A549 (cell line): ENCODE data around the gene DYRK1A. TPM values are rescaled to one million over a fixed set of nuclear protein-coding genes. Genes with fewer than 3 reads are reported as not detected.

Experiments used
- ATAC-seq, 2 experiments: fragments of 200-7000 bp in 1 of 2; fragments of >200 bp in 1 of 2; cut with Nextera tagmentation in 1 of 2; cut with Tn5 transposase in 1 of 2; 3 replicates each; pipeline versions ENCODE4 v1.8.0 to v1.9.1; 2018 to 2020; ENCODE audit warnings: mild to moderate bottlenecking in 1 of 2, moderate library complexity in 1 of 2
- CTCF ChIA-PET: fragments of 300-600 bp; sonication (Branson Sonifier 250); formaldehyde crosslinking; extraction: SDS; loops from one replicate; lab custom pipeline; 2021; ENCODE audit warnings: antibody characterized with exemption, inconsistent platforms; lab: Yijun Ruan, JAX
- POLR2A ChIA-PET: fragments of 350-600 bp; formaldehyde crosslinking; extraction: SDS; loops from one replicate; lab custom pipeline; 2021; ENCODE audit warnings: antibody characterized with exemption, inconsistent platforms; lab: Yijun Ruan, JAX
- DNase-seq, 2 experiments: peaks; one replicate each; pipeline versions ENCODE4 v3.0.0 to v3.0.0-alpha.2; 2011 to 2016; ENCODE audit warnings: low read depth in 1 of 2, low spot score in 1 of 2
- FAIRE-seq: peaks from 2 replicates; lab custom pipeline; 2011; peaks lifted over from hg19 to GRCh38; lab: Jason Lieb, UNC
- H3K27ac ChIP-seq, 2 experiments: fragments of >200 bp; sonication (Bioruptor Twin); formaldehyde crosslinking; 3 replicates each; pipeline ENCODE4 v1.5.1; 2016 to 2017
- H3K4me1 ChIP-seq: fragments of >200 bp; sonication (Bioruptor Twin); formaldehyde crosslinking; 3 replicates; pipeline ENCODE4 v1.6.1; 2016
- H3K4me2 ChIP-seq: fragments of >200 bp; sonication (Bioruptor Twin); formaldehyde crosslinking; 3 replicates; pipeline ENCODE4 v1.6.1; 2016
- H3K4me3 ChIP-seq: fragments of >200 bp; sonication (Bioruptor Twin); formaldehyde crosslinking; 3 replicates; pipeline ENCODE4 v1.5.1; 2016
- H3K9me3 ChIP-seq: fragments of >200 bp; sonication (Bioruptor Twin); formaldehyde crosslinking; 3 replicates; pipeline ENCODE4 v1.6.1; 2016
- CEBPB ChIP-seq, 2 experiments: fragments of >200 bp in 1 of 2; sonication (Bioruptor Twin) in 1 of 2; formaldehyde crosslinking in 1 of 2; IDR thresholded peaks; 2 replicates each; pipeline ENCODE4 v1.6.1; 2012 to 2016
- CHD2 ChIP-seq: fragments of 150-350 bp; IDR thresholded peaks from 2 replicates; pipeline ENCODE4 v1.6.1; 2014; ENCODE audit warnings: low read length; ENCODE audit not compliant: partially characterized antibody
- CHD4 ChIP-seq: fragments of 200-600 bp; sonication (generic); IDR thresholded peaks from 2 replicates; pipeline ENCODE4 v1.6.1; 2016; ENCODE audit warnings: antibody characterized with exemption, mild to moderate bottlenecking, borderline replicate concordance
- ESRRA ChIP-seq: fragments of 150-350 bp; IDR thresholded peaks from 2 replicates; pipeline ENCODE4 v1.6.1; 2014; ENCODE audit warnings: mild to moderate bottlenecking, low read length, borderline replicate concordance
- FOXS1 ChIP-seq: fragments of 250-450 bp; sonication (Bioruptor Pico); IDR thresholded peaks from 2 replicates; pipeline ENCODE4 v1.5.0; 2020; ENCODE audit warnings: mild to moderate bottlenecking, moderate library complexity
- HEYL ChIP-seq: fragments of 250-450 bp; sonication (Bioruptor Pico); IDR thresholded peaks from 2 replicates; pipeline ENCODE4 v1.8.0; 2021; ENCODE audit warnings: mild to moderate bottlenecking, moderate library complexity
- HMGXB4 ChIP-seq: fragments of 250-450 bp; sonication (Bioruptor Pico); IDR thresholded peaks from 2 replicates; pipeline ENCODE4 v1.5.0; 2021; ENCODE audit warnings: mild to moderate bottlenecking, moderate library complexity, borderline replicate concordance
- HOXA7 ChIP-seq: fragments of 250-450 bp; sonication (Bioruptor Pico); IDR thresholded peaks from 2 replicates; pipeline ENCODE4 v1.5.0; 2020; ENCODE audit warnings: mild to moderate bottlenecking, moderate library complexity
- HOXB5 ChIP-seq: fragments of 250-450 bp; sonication (Bioruptor Pico); IDR thresholded peaks from 2 replicates; pipeline ENCODE4 v1.5.0; 2020; ENCODE audit warnings: mild to moderate bottlenecking, moderate library complexity
- JUNB ChIP-seq: fragments of >200 bp; sonication (Bioruptor Twin); formaldehyde crosslinking; IDR thresholded peaks from 2 replicates; pipeline ENCODE4 v1.6.1; 2016
- KDM1A ChIP-seq: fragments of 200-600 bp; sonication (generic); IDR thresholded peaks from 2 replicates; pipeline ENCODE4 v1.6.1; 2016; ENCODE audit warnings: low read depth, mild to moderate bottlenecking
- KDM5A ChIP-seq: fragments of 200-600 bp; sonication (generic); IDR thresholded peaks from 2 replicates; pipeline ENCODE4 v1.6.1; 2016; ENCODE audit warnings: antibody characterized with exemption, mild to moderate bottlenecking
- MAX ChIP-seq: IDR thresholded peaks from 2 replicates; pipeline ENCODE4 v1.6.1; 2012
- NPAS2 ChIP-seq: fragments of 250-450 bp; sonication (Bioruptor Pico); IDR thresholded peaks from 2 replicates; pipeline ENCODE4 v1.8.0; 2022; ENCODE audit warnings: mild to moderate bottlenecking, moderate library complexity, borderline replicate concordance
- PBX3 ChIP-seq: IDR thresholded peaks from 2 replicates; pipeline ENCODE4 v1.6.1; 2012
- RAD21 ChIP-seq, 2 experiments: fragments of >200 bp in 1 of 2; sonication (Bioruptor Twin) in 1 of 2; formaldehyde crosslinking in 1 of 2; IDR thresholded peaks in 1 of 2; conservative IDR thresholded peaks in 1 of 2; 2 replicates in 1 of 2; 3 replicates in 1 of 2; pipeline ENCODE4 v1.6.1; 2012 to 2018; ENCODE audit warnings: inconsistent platforms in 1 of 2
- RARB ChIP-seq: fragments of 250-450 bp; sonication (Bioruptor Pico); IDR thresholded peaks from 2 replicates; pipeline ENCODE4 v1.8.0; 2021; ENCODE audit warnings: mild to moderate bottlenecking, moderate library complexity
- RFX5 ChIP-seq: fragments of 450-650 bp; IDR thresholded peaks from 2 replicates; pipeline ENCODE4 v1.7.1; 2014; ENCODE audit warnings: antibody characterized with exemption, mild to moderate bottlenecking, moderate library complexity
- SMC3 ChIP-seq: fragments of >200 bp; sonication (Bioruptor Twin); formaldehyde crosslinking; IDR thresholded peaks from 3 replicates; pipeline ENCODE4 v1.6.1; 2018; ENCODE audit warnings: inconsistent platforms
- ZNF302 ChIP-seq: fragments of 250-450 bp; sonication (Bioruptor Pico); IDR thresholded peaks from 2 replicates; pipeline ENCODE4 v1.9.0; 2021; ENCODE audit warnings: inconsistent platforms, mild to moderate bottlenecking, moderate library complexity
- ZSCAN20 ChIP-seq: fragments of 250-450 bp; sonication (Bioruptor Pico); IDR thresholded peaks from 2 replicates; pipeline ENCODE4 v1.8.0; 2022; ENCODE audit warnings: mild to moderate bottlenecking, moderate library complexity
- WGBS: methylation state at CpG from one replicate; pipeline ENCODE4 v1.1.6; 2017; ENCODE audit errors: missing lambda C conversion rate; 5-methylcytosine and 5-hydroxymethylcytosine counted together
- polyA plus RNA-seq, 4 experiments: library from polyadenylated mRNA; depleted of rRNA in 3 of 4; stranded (reverse); fragments of >200 nt; fragmentation: RNase III in 1 of 4; extraction: RNeasy Plus Mini Kit Qiagen cat#74134 plus additional on column Dnase treatment in 1 of 4; gene quantifications; 2 replicates in 3 of 4; 3 replicates in 1 of 4; pipeline ENCODE4 v1.2.3, GENCODE V29; 2011 to 2017
- TF ChIP-seq, protein P1 (sequence below): fragments of 200-600 bp; sonication (generic); IDR thresholded peaks from 2 replicates; pipeline ENCODE4 v1.6.1; 2016; ENCODE audit warnings: antibody characterized with exemption, mild to moderate bottlenecking, moderate library complexity

The DYRK1A gene
- polyA plus RNA-seq, 2 of the 4 experiments (the other 2 are of a cell fraction), result 12.7 to 29.4 TPM

DNA sequence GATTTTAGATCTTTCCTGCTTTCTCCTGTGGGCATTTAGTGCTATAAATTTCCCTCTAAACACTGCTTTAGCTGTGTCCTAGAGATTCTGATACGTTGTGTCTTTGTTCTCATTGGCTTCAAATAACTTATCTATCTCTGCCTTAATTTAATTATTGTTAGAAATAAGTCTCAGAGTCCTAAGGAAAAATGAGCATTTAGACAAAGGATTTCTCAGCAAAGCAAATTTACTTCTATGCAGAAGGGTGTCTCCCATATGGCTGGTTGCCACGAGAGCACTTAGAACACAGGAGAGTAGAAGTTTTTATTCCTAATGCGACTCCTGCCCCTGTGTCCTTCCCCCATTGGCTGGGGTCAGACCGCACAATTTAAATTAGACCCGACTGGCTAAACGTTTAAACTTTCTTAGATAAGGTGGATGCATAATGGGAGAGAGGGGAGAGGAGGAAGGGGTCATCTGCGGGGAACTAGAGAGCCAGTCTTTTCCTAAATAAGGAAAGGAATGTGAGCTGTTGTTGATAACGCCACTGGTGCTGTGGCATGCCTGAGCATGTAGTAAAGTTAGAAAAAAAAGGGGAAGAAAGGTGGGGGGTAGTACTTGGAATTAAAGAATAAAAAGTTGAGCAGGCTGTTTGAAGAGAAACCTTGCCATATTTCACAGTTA lies 170.2 kb downstream of the DYRK1A start:
- no peak for ATAC-seq
- Histone ChIP-seq H3K4me1 (peaks cover 14% of the 10 kb centered on the region; the same call in 2 of the 3 replicates), H3K4me3 (no peak overlapping the region), H3K9me3 (no peaks in the 10 kb centered on the region)
- FAIRE-seq, result no peak
- ChIA-PET CTCF (interaction anchor here (0.8 to 1.1 kb wide), 2 partner anchors 9 to 28 kb away, joined by 3 read pairs; no protein-coding TSS in a partner anchor), POLR2A (no interaction called here)
- TF ChIP-seq HMGXB4 (CRISPR knock-in tag), result no peak
- TF ChIP-seq NPAS2, result no peak
- no peak for TF ChIP-seq RFX5
- no peak for TF ChIP-seq ZNF302
- TF ChIP-seq, all 56 proteins: peak for 0
- Histone ChIP-seq H3K27ac (no peak overlapping the region), H3K4me2 (no peak overlapping the region)
- no peak for DNase-seq
- 77% methylated on average over 8 of the region's 8 CpGs for WGBS

DNA sequence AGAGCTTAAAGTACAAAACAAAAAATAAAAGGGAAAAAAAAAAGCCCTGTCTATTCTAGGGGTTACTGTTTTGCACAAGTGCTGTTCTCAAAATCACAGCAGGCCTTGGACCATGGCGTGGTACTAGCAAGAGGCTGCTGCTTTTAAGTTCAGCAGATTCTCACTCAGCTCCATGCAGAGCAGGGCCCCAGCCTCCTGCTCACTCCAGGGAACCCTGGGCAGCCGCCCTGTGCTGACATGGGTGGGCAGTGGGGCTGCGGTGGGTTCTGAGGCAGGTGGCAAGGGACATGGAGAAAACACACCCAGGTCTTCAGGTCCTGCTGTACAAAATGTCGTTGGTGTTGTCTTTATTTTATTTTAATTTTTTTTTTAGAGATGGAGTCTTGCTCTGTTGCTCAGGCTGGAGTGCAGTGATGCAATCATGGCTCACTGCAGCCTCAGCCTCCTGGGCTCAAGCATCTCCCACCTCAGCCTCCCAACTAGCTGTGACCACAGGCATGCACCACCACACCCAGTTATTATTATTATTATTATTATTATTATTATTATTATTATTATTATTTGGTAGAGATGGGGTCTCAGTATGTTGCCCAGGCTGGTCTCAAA lies 170.9 kb downstream of the DYRK1A start:
- ATAC-seq, result no peak
- TF ChIP-seq MAX, result no peak
- no peak for TF ChIP-seq HOXA7
- TF ChIP-seq CHD2, result no peak
- TF ChIP-seq JUNB, result no peak
- no peak for TF ChIP-seq CEBPB (IDR thresholded peaks at IDR 0.05)
- no peak for TF ChIP-seq KDM5A
- TF ChIP-seq CHD4, result no peak
- TF ChIP-seq ESRRA, result no peak
- TF ChIP-seq KDM1A, result no peak
- TF ChIP-seq RARB, result no peak
- TF ChIP-seq, all 56 proteins: peak for 0
- H3K4me2 ChIP-seq, result no peak overlapping the region
- CTCF ChIA-PET, result interaction anchor here (1.1 kb wide), 1 partner anchor 27 kb away, joined by 3 read pairs; no protein-coding TSS in a partner anchor
- POLR2A ChIA-PET, result no interaction called here
- FAIRE-seq (no peak), DNase-seq (no peak)
- H3K9me3 ChIP-seq, result peaks cover 3% of the 10 kb centered on the region; the same call in 1 of the 3 replicates
- 63% methylated on average over 4 of the region's 4 CpGs for WGBS
- H3K4me1 ChIP-seq, result peaks cover 14% of the 10 kb centered on the region; the same call in 2 of the 3 replicates
- H3K27ac ChIP-seq, result no peak overlapping the region
- no peak overlapping the region for H3K4me3 ChIP-seq

DNA sequence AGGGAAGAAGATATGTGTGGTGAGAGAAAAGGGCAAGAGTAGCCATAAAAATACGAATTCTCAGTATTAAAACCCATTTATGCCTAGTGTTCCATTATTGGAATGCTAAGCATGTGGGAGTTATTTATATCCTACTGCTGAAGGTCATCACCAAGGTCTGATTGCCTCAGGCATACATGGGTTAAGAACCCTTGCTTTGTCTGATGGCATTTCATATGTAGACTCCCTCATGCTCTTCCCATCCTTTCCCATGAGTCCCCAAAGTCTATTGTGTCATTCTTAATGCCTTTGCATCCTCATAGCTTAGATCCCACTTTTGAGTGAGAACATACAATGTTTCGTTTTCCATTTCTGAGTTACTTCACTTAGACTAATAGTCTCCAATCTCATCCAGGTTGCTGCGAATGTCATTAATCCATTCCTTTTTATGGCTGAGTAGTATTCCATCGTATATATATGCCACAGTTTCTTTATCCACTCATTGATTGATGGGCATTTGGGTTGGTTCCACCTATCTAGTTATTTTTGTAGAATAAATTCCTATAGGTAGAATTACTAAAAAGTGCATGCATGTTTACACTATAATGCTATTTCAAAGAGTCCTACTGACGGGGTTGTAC lies 172.5 kb downstream of the DYRK1A start:
- FAIRE-seq (no peak), ATAC-seq (no peak), DNase-seq (no peak)
- Histone ChIP-seq H3K4me2 (no peak overlapping the region), H3K4me1 (no peaks in the 10 kb centered on the region), H3K4me3 (no peak overlapping the region), H3K27ac (no peak overlapping the region), H3K9me3 (peaks cover 4% of the 10 kb centered on the region; the same call in 1 of the 3 replicates)
- 62% methylated on average over 5 of the region's 5 CpGs for WGBS
- ChIA-PET CTCF (no interaction called here), POLR2A (no interaction called here)
- no peak for TF ChIP-seq HEYL (CRISPR knock-in tag)
- TF ChIP-seq SMC3, result no peak
- no peak for TF ChIP-seq NPAS2
- TF ChIP-seq, protein P1, sequence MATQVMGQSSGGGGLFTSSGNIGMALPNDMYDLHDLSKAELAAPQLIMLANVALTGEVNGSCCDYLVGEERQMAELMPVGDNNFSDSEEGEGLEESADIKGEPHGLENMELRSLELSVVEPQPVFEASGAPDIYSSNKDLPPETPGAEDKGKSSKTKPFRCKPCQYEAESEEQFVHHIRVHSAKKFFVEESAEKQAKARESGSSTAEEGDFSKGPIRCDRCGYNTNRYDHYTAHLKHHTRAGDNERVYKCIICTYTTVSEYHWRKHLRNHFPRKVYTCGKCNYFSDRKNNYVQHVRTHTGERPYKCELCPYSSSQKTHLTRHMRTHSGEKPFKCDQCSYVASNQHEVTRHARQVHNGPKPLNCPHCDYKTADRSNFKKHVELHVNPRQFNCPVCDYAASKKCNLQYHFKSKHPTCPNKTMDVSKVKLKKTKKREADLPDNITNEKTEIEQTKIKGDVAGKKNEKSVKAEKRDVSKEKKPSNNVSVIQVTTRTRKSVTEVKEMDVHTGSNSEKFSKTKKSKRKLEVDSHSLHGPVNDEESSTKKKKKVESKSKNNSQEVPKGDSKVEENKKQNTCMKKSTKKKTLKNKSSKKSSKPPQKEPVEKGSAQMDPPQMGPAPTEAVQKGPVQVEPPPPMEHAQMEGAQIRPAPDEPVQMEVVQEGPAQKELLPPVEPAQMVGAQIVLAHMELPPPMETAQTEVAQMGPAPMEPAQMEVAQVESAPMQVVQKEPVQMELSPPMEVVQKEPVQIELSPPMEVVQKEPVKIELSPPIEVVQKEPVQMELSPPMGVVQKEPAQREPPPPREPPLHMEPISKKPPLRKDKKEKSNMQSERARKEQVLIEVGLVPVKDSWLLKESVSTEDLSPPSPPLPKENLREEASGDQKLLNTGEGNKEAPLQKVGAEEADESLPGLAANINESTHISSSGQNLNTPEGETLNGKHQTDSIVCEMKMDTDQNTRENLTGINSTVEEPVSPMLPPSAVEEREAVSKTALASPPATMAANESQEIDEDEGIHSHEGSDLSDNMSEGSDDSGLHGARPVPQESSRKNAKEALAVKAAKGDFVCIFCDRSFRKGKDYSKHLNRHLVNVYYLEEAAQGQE, result no peak
- no peak for TF ChIP-seq ZNF302
- no peak for TF ChIP-seq HMGXB4 (CRISPR knock-in tag)
- TF ChIP-seq ZSCAN20 (CRISPR knock-in tag), result no peak
- no peak for TF ChIP-seq RAD21 (conservative IDR thresholded peaks at IDR 0.05 in 1 of 2, IDR thresholded peaks at IDR 0.05 in 1 of 2)
- no peak for TF ChIP-seq HOXB5 (CRISPR knock-in tag)
- TF ChIP-seq FOXS1 (CRISPR knock-in tag), result no peak
- no peak for TF ChIP-seq CHD4
- TF ChIP-seq JUNB, result no peak
- no peak for TF ChIP-seq PBX3
